Measurements from ENCODE around the gene NDUFA3.

DNA sequence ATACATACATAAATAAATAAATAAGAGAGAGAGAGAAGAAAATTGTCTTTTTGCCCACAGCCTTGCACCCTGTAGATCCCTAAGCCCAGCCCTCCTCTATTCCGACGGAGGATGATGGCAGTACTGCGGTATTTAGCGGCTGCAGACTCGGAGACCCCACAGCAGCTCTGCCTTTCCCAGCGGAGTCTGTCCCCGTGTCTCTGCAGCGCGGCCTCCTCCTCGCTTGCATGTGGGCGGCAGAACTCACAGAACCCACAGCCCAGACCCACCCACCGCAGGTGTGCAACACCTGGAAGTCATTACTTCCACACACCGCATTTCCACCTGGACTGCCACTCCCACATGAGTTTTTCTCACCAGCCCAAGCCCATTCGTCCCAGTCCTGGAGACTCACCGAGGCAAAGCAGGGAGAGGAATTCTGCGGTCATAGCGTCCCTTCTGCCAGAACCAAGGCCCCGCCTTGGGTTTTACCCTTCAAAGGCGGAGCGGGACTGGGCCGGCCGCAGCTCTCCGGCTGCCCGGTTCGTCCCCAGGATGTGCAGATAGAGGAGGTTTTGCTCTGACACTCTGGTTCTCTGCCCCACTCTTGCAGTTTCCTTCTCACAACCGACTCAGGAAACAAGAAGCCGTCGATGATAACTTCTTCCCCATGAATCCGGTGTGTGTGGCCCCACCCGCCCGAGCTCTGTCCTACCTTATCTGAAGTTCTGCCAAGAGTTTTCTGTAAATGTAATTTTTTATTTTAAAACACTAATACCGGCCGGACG, 39.1 kb upstream of the NDUFA3 start, which contains the start of gene VSTM1:
- TF ChIP-seq RFX5 (IDR thresholded peaks at IDR 0.05) (no peak), RCOR1 (IDR thresholded peaks at IDR 0.05; ENCODE audit: low read depth, low read length) (no peak), NFE2L2 (conservative IDR thresholded peaks at IDR 0.05; ENCODE audit: low read length) (no peak), CBX8 (IDR thresholded peaks at IDR 0.05) (no peak), JUN (IDR thresholded peaks at IDR 0.05) (no peak), HOXB5 (CRISPR knock-in tag; IDR thresholded peaks at IDR 0.05) (no peak)
- TF ChIP-seq, protein P1, sequence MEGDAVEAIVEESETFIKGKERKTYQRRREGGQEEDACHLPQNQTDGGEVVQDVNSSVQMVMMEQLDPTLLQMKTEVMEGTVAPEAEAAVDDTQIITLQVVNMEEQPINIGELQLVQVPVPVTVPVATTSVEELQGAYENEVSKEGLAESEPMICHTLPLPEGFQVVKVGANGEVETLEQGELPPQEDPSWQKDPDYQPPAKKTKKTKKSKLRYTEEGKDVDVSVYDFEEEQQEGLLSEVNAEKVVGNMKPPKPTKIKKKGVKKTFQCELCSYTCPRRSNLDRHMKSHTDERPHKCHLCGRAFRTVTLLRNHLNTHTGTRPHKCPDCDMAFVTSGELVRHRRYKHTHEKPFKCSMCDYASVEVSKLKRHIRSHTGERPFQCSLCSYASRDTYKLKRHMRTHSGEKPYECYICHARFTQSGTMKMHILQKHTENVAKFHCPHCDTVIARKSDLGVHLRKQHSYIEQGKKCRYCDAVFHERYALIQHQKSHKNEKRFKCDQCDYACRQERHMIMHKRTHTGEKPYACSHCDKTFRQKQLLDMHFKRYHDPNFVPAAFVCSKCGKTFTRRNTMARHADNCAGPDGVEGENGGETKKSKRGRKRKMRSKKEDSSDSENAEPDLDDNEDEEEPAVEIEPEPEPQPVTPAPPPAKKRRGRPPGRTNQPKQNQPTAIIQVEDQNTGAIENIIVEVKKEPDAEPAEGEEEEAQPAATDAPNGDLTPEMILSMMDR (IDR thresholded peaks at IDR 0.05), result no peak
- TF ChIP-seq, protein P2, sequence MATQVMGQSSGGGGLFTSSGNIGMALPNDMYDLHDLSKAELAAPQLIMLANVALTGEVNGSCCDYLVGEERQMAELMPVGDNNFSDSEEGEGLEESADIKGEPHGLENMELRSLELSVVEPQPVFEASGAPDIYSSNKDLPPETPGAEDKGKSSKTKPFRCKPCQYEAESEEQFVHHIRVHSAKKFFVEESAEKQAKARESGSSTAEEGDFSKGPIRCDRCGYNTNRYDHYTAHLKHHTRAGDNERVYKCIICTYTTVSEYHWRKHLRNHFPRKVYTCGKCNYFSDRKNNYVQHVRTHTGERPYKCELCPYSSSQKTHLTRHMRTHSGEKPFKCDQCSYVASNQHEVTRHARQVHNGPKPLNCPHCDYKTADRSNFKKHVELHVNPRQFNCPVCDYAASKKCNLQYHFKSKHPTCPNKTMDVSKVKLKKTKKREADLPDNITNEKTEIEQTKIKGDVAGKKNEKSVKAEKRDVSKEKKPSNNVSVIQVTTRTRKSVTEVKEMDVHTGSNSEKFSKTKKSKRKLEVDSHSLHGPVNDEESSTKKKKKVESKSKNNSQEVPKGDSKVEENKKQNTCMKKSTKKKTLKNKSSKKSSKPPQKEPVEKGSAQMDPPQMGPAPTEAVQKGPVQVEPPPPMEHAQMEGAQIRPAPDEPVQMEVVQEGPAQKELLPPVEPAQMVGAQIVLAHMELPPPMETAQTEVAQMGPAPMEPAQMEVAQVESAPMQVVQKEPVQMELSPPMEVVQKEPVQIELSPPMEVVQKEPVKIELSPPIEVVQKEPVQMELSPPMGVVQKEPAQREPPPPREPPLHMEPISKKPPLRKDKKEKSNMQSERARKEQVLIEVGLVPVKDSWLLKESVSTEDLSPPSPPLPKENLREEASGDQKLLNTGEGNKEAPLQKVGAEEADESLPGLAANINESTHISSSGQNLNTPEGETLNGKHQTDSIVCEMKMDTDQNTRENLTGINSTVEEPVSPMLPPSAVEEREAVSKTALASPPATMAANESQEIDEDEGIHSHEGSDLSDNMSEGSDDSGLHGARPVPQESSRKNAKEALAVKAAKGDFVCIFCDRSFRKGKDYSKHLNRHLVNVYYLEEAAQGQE (IDR thresholded peaks at IDR 0.05), result no peak
